SK-N-SH (cell line): ENCODE data around the gene ZNF592.

Experiments used
- CHD2 ChIP-seq: fragments of 150-350 bp; IDR thresholded peaks from 2 replicates; pipeline ENCODE4 v1.6.1; 2018; ENCODE audit warnings: low read length; ENCODE audit not compliant: partially characterized antibody
- EP300 ChIP-seq, 2 experiments: IDR thresholded peaks; 2 replicates each; pipeline versions ENCODE4 v1.4.0 to v1.6.1; 2012; ENCODE audit warnings: borderline replicate concordance in 1 of 2, low read depth in 1 of 2, low read length in 1 of 2
- EZH2phosphoT487 ChIP-seq: fragments of 200-600 bp; sonication (generic); IDR thresholded peaks from 2 replicates; pipeline ENCODE4 v1.6.1; 2017; ENCODE audit warnings: low read depth, mixed run types, mild to moderate bottlenecking, antibody characterized with exemption, moderate library complexity, borderline replicate concordance
- GABPA ChIP-seq: IDR thresholded peaks from 2 replicates; pipeline ENCODE4 v1.4.0; 2012; ENCODE audit warnings: low read depth, mild to moderate bottlenecking
- MXI1 ChIP-seq: IDR thresholded peaks from 2 replicates; pipeline ENCODE4 v1.6.1; 2012; ENCODE audit warnings: mild to moderate bottlenecking, low read depth, low read length, improper control_type of control experiment
- POLR2AphosphoS5 ChIP-seq: IDR thresholded peaks from 2 replicates; pipeline ENCODE4 v1.6.1; 2012; ENCODE audit warnings: low read depth, low read length
- TEAD4 ChIP-seq: IDR thresholded peaks from 2 replicates; pipeline ENCODE4 v1.4.0; 2012; ENCODE audit warnings: mild to moderate bottlenecking, borderline replicate concordance; ENCODE audit not compliant: insufficient read depth
- TF ChIP-seq, protein P1 (sequence below): fragments of 200-600 bp; sonication (generic); IDR thresholded peaks from 2 replicates; pipeline ENCODE4 v1.6.1; 2017; ENCODE audit warnings: antibody characterized with exemption, mild to moderate bottlenecking, moderate library complexity
- TF ChIP-seq, protein P2 (sequence below): IDR thresholded peaks from 2 replicates; pipeline ENCODE4; 2012

DNA sequence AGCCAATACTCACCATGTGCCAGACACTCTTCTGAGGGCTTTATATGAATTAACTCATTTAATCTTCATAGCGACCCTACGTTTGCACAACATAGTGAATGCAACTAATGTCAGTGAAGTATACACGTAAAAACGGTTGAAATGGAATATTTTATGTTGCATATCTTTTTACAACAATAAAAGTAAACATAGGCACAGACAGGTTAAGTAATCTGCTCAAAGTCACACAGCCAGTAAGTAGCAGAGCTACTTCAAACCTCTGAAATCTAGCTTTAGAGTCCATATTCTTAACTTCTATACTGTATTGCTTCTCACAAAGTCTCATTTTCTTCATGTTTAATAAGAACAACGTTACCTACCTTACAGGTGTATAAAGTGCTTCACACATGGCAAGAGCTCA is 34.0 kb upstream of the ZNF592 start:
- TF ChIP-seq EP300 (IDR thresholded peaks at IDR 0.05; ENCODE audit: borderline replicate concordance in 1 of 2, low read depth in 1 of 2, low read length in 1 of 2) (no peak), GABPA (no peak), TEAD4 (no peak), CHD2 (no peak), MXI1 (no peak), EZH2phosphoT487 (no peak), POLR2AphosphoS5 (no peak)
- TF ChIP-seq, protein P1, sequence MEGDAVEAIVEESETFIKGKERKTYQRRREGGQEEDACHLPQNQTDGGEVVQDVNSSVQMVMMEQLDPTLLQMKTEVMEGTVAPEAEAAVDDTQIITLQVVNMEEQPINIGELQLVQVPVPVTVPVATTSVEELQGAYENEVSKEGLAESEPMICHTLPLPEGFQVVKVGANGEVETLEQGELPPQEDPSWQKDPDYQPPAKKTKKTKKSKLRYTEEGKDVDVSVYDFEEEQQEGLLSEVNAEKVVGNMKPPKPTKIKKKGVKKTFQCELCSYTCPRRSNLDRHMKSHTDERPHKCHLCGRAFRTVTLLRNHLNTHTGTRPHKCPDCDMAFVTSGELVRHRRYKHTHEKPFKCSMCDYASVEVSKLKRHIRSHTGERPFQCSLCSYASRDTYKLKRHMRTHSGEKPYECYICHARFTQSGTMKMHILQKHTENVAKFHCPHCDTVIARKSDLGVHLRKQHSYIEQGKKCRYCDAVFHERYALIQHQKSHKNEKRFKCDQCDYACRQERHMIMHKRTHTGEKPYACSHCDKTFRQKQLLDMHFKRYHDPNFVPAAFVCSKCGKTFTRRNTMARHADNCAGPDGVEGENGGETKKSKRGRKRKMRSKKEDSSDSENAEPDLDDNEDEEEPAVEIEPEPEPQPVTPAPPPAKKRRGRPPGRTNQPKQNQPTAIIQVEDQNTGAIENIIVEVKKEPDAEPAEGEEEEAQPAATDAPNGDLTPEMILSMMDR = no peak
- TF ChIP-seq, protein P2, sequence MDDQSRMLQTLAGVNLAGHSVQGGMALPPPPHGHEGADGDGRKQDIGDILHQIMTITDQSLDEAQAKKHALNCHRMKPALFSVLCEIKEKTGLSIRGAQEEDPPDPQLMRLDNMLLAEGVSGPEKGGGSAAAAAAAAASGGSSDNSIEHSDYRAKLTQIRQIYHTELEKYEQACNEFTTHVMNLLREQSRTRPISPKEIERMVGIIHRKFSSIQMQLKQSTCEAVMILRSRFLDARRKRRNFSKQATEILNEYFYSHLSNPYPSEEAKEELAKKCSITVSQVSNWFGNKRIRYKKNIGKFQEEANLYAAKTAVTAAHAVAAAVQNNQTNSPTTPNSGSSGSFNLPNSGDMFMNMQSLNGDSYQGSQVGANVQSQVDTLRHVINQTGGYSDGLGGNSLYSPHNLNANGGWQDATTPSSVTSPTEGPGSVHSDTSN = no peak
